GM18868 (cell line): Measurements from ENCODE around the gene DDX41.

ENCODE experiments used
- ATAC-seq: cut with Tn5 transposase; IDR thresholded peaks from one replicate; pipeline ENCODE4 v1.9.1; 2021; ENCODE audit warnings: mild to moderate bottlenecking, moderate library complexity; ENCODE audit not compliant: unreplicated experiment

The DDX41 gene

GRCh38 chr5:177513500-177513899, 3.3 kb downstream of the DDX41 start:
- no peak for ATAC-seq

GRCh38 chr5:177512736-177513380, 3.9 kb downstream of the DDX41 start:
- ATAC-seq, result no peak

DNA sequence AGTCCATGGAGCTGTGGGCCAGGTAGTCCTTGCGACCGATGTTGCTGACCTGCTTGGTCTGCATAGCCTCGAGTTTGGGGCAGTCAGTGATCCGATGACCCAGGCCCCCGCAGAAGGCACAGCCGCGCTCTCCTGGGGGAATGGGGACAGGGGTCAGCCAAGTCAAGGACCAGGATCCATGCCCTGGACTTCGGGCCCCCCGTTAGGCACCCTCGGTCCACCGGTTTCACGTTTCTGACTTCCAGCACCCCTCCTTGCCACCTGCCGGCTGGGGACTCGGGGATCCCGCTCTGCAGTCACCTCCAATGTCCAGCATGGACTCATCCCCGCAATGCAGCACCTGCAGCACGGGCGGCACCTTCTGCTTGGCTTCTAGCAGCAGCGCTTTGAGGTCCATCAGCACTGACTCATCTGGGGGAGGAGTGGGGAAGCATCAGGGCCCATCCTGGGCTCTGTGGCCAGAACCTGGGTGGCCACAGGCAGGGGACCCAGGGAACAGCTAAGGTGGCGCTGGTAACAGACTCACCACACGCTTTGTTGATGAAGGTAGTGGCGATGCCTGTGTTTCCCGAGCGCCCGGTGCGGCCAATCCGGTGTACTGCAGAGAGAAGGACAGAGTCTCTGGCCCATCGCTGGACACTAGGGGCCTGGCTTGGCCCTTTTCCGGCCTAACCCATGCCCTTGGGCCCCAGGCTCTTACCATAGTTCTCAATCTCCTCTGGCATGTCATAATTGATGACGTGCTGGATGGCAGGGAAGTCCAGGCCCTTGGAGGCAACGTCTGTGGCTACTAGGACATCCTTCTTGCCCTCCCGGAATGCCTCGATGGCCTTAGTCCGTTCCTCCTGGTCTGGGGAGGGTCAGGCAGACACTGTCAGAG, 4.7 kb downstream of the DDX41 start:
- no peak for ATAC-seq

- no peak for ATAC-seq
Observed at GRCh38 chr5:177511181-177511580, 5.6 kb downstream of the DDX41 start.

DNA sequence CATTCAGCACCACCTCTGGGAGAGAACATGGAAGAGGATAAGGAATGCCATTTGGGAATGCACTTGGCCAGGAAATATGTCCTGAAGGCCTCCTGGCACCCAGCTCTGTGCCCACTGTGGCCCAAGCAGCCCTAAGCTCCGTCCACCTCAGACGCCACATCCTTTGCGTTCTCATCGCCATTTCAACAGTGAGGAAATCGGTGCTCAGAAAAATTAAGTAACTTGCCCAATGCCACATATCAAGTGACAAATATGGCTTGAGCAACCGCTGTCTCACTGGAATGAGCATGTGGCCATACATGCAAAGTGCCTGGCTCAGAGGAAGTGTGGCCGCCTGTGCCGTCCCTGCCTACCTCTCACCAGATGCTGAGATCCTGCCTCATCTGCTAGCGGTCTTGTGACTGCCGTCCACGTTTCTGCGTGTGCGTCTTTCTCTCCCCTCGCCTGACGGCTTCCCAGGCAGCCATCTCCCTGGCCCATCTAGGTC, 6.2 kb downstream of the DDX41 start:
- peak; percentile 37 for ATAC-seq

DNA sequence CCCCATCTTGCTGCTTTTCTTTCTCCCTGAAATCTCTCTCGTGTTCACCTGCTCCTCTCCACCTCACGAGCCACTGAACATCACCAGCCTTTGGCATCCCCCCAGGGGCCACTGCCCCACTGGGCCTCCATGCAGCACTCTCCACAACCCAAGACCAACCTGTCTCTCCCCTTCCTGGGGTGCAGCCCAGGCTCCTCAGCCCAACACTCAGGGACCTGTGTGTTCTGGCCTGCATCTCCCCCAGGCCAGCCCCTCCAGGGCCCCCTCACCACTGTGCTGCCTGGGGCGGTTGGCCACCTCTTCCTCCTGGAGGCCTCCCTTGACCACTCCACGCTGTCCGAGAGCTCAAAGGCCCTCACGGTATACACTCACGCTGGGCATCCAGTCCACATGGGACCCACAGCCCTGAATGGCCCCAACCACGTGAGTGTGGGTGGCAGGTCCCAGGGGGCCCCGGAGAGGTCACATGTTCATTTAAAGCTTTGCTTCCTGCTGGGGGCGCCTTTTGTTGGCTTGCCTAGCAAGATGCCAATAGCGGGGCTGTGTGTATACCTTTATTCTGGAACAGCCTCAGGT, 6.7 kb downstream of the DDX41 start:
- peak; percentile 34 for ATAC-seq

GRCh38 chr5:177509381-177509951, 7.3 kb downstream of the DDX41 start, which contains the start of gene DOK3:
Gene DOK3, minus strand, starts transcription at chr5:177509826. Its CDS starts 286 bp downstream, at chr5:177509540.
- ATAC-seq, result peak; percentile 37

GRCh38 chr5:177508837-177509236, 7.9 kb downstream of the DDX41 start:
- ATAC-seq, result no peak

DNA sequence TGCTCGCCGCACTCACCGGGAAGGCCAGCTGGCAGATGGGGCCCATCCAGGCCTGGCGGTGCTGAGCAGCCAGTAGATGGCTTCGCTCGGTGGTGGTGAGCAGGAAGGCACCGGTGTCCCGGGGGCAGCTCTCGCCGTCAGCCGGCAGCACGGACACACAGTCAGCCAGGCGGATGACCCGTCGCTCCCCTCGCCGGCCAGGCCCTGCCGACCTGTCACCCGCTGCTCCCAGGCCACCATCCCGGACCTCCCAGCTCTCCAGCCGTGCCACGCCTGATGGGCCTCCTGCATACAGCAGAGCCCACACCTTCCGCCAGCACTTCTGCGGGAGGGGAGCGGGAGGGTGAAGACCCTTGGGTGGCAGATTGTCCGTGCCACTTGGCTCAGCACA, 8.5 kb downstream of the DDX41 start:
- no peak for ATAC-seq

DNA sequence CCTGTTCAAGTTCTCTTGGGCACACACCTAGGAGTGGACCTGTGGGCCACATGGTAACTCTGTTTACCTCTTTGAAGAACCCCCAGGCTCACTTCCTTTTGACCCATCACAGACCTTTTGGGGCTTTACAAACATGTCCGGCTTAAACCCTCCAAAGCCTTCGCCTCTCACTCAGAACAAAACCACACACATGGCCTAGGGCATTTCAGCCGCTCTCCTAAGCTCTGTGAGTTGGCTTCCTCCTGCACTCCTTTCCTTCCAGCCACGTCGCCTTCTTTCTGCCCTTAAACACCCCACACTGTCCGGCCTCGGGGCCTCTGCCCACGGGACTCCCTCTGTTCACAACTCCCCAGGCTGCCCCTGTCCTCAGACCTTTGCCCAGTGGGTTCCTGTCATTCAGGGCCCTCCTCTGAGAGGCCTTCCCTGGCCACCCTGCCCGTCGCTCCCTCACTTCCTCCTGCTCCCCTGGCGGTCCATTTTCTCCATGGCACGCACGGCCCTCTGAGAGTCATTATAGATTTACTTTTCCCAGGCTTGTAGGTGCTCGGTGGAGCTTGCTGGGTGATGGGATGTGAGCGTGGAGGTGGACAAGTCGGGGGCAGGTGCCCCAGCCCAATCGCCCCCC, 9.1 kb downstream of the DDX41 start:
- no peak for ATAC-seq

DNA sequence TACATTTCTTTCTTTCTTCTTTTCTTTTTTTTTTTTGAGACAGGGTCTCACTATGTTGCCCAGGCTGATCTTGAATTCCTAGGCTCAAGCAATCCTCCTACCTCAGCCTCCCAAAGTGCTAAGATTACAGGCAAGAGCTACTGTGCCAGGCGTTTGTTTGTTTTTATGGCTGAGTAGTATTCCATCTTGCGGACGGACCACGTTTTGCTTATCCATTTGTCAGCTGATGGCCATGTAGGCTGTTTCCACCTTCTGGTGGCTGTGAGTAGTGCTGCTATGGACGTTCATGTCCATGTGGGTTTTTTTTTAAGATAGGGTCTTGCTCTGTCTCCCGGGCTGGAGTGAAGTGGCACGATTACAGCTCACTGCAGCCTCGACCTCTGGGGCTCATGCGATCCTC, 9.6 kb downstream of the DDX41 start:
- ATAC-seq, result no peak

GRCh38 chr5:177505075-177505474, 11.7 kb downstream of the DDX41 start:
- no peak for ATAC-seq

- no peak for ATAC-seq
Observed at GRCh38 chr5:177504086-177505056, 12.4 kb downstream of the DDX41 start.

GRCh38 chr5:177503351-177504085, 13.2 kb downstream of the DDX41 start:
- ATAC-seq, result no peak

DNA sequence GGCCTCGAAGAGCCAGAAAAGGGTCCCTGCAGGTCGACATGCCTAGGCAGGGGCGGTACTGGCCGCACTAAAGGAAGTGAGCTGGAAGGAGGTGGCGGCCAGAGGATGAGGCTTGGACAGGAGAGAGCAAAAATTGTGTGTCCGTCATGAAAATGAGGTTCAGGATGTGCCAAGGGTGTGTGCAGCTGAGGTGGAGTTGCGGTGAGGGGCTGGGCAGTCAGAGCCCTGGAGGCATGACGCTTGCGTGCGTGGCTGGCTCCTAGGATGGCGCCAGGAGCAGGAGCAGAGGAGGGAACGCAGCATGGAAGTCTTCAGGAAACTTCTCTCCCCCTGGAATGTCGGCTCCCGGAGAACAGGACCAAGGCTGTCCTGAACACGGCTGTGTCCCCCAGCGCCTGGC, 13.9 kb downstream of the DDX41 start:
- no peak for ATAC-seq

DNA sequence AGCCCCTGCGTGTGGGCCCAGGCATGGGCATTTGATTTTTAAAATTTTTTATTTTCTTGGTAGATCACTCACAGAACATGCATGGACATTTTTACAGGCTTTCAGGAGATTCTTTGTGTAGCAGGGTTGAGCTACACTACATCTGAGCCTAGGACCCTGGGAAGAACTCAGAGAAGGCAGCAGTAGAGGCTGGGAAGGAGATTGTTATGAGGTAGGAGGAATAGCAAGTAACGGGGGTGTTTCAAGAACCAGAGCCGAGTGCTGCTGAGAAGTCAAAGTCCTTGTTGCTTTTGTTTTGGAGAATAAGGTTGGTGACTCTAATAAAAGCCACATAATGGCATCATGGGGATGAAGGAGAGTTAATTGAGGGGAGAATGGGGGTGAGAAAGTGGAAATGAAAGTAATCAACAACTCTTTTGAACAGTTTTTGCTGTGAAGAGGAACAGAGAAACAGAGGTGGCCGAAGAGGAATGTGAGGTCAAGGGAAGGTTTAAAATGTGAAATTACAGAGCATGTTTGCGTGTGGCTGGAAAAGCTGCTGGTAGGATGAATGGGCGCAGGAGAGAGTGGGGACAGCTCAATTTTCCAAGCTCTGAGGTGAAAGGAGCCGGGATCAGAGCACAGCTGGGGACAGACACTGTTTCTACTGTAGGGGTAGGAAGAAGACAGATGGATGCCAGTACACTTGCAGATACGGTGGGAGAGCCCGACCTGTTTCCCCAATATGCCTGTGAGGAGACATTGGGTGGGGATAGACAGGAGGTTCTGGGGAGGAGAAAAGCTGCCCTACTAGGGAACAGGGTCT, 14.7 kb downstream of the DDX41 start:
- no peak for ATAC-seq

GRCh38 chr5:177500685-177501522, 15.9 kb downstream of the DDX41 start:
- ATAC-seq, result no peak
